ENCODE data around the gene PPP4R3A.

PPP4R3A gene

GRCh38 chr14:91482263-91483013 is 27.7 kb downstream of the PPP4R3A start:
- H3K4me1 ChIP-seq (ENCODE audit: control insufficient read depth, insufficient read depth, low read length): peaks cover 9% of the 10 kb centered on the region; the same call in 1 of the 2 replicates
- POLR2A ChIA-PET: no interaction called here
- peaks cover 76 to 90% of the 10 kb centered on the region in 2 experiments for H3K36me3 ChIP-seq (ENCODE audit: control insufficient read depth in 2 of 2, insufficient read depth in 1 of 2, low read length in 2 of 2)
- H3K4me3 ChIP-seq (ENCODE audit: low read depth, low read length): no peak overlapping the region
- no peaks in the 10 kb centered on the region for H3K9me3 ChIP-seq (ENCODE audit: control insufficient read depth, insufficient read depth, low read depth, low read length)
- H3K27ac ChIP-seq (ENCODE audit: extremely low read depth, low read depth, low read length): no peak overlapping the region
- TF ChIP-seq ZNF518A (tag by site-specific recombination; conservative IDR thresholded peaks at IDR 0.05; ENCODE audit: low read depth) (no peak), ZNF223 (tag by site-specific recombination; IDR thresholded peaks at IDR 0.05) (no peak), ZNF792 (tag by site-specific recombination; IDR thresholded peaks at IDR 0.05) (no peak), ZBTB49 (tag by site-specific recombination; IDR thresholded peaks at IDR 0.05; ENCODE audit: low read depth) (no peak), SETDB1 (IDR thresholded peaks at IDR 0.05; ENCODE audit: insufficient read length, low read length) (no peak), IKZF3 (tag by site-specific recombination; IDR thresholded peaks at IDR 0.05) (no peak), ZNF398 (tag by site-specific recombination; IDR thresholded peaks at IDR 0.05) (no peak), WT1 (tag by site-specific recombination; IDR thresholded peaks at IDR 0.05) (no peak), ZFP37 (tag by site-specific recombination; IDR thresholded peaks at IDR 0.05) (no peak), ZNF610 (tag by site-specific recombination; IDR thresholded peaks at IDR 0.05; ENCODE audit: borderline replicate concordance) (no peak), ZFHX2 (tag by site-specific recombination; conservative IDR thresholded peaks at IDR 0.05) (no peak), TRIM28 (IDR thresholded peaks at IDR 0.05; ENCODE audit: borderline replicate concordance, low read length) (no peak), ELK4 (IDR thresholded peaks at IDR 0.05; ENCODE audit: borderline replicate concordance, low read depth, low read length) (no peak), ZNF560 (tag by site-specific recombination; IDR thresholded peaks at IDR 0.05; ENCODE audit: borderline replicate concordance) (no peak), PRDM2 (tag by site-specific recombination; IDR thresholded peaks at IDR 0.05; ENCODE audit: borderline replicate concordance) (no peak), PBX3 (CRISPR knock-in tag; IDR thresholded peaks at IDR 0.05) (no peak), ZBTB48 (tag by site-specific recombination; IDR thresholded peaks at IDR 0.05) (no peak)
- CTCF ChIA-PET: interaction anchor here (0.6 to 1.1 kb wide), 2 partner anchors 59 to 410 kb away, joined by 3 read pairs; no protein-coding TSS in a partner anchor
